HCEC 1CT (cell line): ENCODE results near the gene LCE1F.
A peak's percentile ranks its signal among the peaks of the same experiment; 100 is the strongest.

Source experiments
- DNase-seq: peaks from one replicate; pipeline ENCODE4 v3.0.0-alpha.2; 2017

The LCE1F gene

DNA sequence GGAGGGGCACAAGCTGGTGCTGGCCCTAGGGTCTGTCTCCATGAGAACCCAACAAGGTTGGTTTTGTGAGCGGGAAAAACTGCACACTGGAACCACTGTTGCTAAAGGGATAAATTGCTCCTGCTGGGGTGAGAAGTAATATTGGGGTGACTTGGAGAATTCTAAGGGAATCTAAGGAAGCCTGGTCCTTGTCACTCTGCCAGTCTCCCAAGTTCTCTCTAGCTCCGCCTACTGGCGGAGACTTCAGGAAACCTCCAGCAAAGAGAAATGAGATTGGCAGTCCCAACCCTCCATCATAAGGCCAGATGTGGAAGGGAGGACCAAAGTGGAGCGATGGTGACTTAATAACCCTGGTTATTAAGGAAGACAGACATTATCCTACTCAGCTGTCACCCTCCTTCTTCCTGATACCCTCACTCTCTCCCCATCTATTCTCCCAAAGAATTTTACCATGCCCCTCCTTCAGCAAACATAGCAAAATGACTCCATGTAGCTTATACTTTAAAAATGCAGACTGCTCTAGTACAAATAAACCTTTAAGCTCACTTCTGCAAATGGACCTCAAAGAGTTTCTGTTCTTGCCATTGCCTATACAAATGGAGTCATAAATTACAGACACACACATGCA is 2.7 kb downstream of the LCE1F start:
- DNase-seq = peak; percentile 28

DNA sequence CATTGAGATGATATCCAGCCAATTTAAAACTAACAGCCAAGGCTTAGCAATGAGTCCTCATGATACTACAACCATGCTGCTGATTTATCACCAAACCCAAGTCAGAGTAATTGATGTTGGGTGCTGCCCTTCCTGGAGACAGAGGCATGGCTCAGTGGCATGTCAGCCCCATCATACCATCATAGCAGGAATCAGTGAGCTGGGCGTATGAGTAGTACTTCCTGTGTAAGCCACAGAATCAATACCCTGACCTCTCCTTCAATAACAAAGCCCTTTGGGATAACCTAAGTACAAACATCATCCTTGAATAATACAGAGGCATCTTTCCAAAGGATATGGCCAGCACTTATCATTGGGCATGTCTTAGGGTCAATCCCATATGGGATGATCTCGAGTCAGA is 8.2 kb downstream of the LCE1F start:
- peak; percentile 50 for DNase-seq

DNA sequence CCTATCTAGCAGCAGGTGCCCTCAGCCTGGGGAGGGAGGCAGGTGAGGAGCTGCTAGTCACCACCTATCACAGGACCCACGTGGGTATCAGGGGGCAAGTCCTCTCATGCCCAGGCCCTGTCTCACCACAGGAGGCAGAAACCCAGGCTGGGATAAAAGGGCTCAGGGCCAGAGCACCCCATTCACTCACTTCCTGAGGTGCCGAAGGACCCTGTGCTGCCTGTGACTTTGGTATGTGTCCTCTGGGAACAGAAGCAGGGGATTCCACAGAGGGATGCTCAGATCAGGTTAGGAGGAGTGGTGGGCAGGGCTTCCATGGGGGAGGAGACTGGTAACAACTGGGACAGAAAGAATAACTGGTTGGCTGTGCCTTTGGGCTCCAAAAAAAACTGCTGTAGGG is 11.1 kb downstream of the LCE1F start, which contains the start of gene LCE1E:
LCE1E (plus strand) TSS at position 181 of the 400 bp plus-strand sequence. CDS start 1,043 bp downstream, outside the sequence.
- no peak for DNase-seq

DNA sequence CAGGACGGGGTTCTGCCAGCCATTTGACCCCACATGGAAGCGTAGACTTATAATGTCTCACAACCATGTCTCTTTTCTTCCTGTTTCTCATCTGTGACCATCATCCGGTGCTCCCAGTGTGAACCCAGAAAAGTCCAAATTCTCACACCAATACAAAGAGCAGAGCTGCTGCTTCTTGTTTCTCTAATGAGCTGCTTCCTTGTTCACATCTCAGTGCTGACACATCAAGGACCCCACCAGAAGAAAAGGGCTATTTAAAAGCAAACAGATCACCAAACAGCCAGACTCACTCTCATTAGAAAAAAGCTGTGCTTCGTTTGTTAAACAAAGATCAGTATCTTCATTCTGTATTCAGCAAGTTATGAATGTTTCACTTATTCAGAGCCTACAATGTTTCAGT is 20.7 kb downstream of the LCE1F start:
- DNase-seq = no peak

DNA sequence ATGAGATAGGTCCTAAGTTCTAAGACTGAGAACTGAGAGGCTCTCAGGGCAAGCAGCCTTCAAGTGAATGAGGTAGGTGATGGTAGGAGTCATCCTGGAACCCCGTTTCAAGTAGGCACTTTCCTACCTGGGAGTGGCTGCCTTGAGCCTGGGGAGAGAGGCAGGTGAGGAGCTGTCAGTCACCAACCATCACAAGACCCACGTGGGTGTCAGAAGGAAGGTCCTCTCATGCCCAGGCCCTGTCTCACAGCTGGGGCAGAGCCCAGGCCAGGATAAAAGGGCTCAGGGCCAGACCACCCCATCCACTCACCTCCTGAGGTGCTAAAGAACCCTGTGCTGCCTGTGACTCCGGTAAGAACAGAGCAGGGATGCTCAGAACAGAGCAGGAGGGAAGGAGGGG is 21.5 kb downstream of the LCE1F start, which contains the start of gene LCE1D:
LCE1D (plus strand) TSS at position 301 of the 400 bp plus-strand sequence. CDS start 1,074 bp downstream, outside the sequence.
- no peak for DNase-seq

DNA sequence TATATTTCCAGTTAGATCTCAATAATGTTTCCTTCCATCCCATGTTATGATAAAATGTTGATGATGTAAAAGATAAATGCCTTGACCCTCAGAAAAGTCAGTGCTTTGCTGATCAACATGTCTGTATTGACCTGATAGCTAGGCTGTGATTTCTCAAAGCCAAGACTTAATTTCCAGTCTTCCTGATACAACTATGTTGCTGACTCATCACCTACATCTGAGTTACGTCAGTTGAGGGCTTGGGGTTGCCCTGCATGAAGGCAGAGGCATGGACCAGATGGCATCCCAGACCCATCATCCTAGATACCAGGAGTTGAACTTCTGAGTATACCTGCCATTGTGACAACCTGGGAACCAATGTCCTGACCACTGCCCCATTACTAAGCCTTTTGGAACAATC is 26.4 kb downstream of the LCE1F start:
- no peak for DNase-seq

DNA sequence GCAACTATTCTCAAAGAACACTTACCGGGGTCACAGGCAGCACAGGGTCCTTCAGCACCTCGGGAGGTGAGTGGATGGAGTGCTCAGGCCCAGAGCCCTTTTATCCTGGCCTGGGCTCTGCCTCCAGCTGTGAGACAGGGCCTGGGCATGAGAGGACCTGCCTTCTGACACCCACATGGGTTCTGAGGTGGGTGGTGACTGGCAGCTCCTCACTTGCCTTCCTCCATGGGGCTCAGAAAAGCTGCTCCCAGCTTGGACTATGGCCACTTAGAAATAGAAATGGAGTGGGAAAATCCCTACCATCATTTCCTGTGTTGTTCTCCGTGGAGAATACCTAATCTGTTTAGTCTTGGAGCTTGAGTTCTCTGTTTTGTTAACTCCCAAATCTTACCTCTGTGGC is 31.6 kb downstream of the LCE1F start, which contains the start of gene LCE1C:
LCE1C (minus strand) TSS at position 76 of the 400 bp plus-strand sequence. CDS start 1,173 bp downstream, outside the sequence.
- no peak for DNase-seq

DNA sequence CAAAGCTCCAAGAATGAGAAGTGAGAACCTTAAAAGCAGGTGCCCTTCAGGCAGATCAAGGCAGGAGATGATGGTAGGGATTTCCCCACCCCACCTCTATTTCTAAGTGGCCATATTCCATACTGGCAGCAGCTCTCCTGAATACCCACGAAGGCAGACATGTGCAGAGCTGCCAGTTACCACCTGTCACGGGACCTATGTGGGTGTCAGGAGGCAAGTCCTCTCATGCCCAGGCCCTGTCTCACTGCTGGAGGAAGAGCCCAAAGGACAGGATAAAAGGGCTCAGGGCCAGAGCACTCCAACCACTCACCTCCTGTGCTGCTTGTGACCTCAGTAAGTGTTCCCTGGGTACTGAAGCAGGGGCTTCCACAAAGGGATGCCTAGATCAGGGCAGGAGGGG is 36.1 kb downstream of the LCE1F start:
- DNase-seq = no peak

DNA sequence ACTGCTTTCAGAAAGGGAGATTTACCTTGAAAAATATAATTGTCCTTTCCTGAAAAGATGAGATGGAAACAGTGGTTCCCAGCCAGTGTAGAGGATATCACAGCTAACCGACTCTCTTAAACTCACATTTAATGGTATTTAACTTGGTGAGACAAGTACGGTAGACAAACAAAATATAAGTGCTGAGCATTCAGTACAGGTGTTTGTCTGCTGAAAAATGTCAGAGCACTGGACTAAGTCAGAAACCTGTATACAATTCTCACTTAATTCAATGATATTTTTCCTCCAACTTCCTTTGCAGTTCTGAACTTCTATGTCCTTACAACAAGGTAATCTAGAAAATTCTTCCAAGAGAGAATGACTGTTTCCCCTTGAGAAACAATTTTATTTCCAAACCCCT is 36.7 kb downstream of the LCE1F start, which contains the start of gene LCE1B:
LCE1B (plus strand) TSS at position 301 of the 400 bp plus-strand sequence. CDS start 476 bp downstream, outside the sequence.
- DNase-seq = no peak

DNA sequence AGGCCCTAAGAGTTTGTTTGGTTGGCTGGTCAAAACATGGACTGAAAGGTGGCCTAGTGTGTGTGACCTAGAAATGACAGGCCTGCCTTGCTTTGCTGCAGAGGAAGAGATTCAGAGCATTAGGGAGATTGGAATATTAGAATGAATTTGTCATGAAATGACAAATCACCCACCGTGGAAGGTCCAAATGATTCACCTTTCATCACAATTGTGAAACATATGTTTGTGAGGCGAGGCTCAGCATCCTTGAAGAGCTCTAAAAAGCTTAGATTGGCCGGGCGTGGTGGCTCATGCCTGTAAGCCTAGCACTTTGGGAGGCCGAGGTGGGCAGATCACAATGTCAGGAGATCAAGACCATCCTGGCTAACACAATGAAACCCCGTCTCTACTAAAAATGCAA is 42.4 kb downstream of the LCE1F start:
- peak; percentile 2 for DNase-seq

DNA sequence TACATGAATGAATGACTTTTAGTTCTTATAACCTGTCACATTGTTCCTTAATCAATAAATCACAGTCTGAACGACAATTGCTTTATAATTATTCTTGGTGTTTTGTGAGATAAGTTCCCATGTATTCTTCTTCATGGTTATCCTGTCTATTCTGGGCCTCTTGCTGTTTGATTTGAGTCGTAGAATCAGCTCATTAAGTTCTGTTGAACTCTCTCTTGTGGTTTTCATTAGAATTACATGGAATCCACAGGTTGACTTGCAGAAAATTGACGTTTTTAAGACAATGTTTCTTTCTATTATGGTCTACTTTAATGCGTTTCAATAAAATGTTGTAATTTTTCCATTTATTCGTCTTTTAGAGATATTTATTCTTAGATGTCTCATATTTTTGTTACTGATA is 48.4 kb downstream of the LCE1F start:
- no peak for DNase-seq

DNA sequence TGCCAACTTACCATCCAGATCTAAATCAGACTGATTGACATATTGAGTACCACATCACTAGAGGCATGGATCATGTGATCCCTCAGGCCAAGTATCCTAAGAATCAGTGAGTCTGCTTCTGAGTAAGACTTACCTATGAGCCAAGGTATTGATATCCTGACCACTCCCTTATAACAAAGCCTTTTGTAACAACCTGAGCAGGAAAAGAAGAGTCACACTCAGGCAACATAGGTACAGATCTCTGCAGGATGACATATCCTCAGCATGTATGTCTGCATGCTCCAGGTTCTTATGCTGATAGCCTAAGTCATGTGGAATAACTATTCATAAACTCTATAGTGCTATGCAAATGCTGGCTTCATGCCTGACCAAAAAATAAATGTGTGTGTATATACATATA is 50.0 kb downstream of the LCE1F start:
- no peak for DNase-seq
